Keratinocyte (primary cell): ENCODE measurements around the gene RHBDD1.

Experiments used
- CTCF ChIP-seq, 3 experiments: IDR thresholded peaks in 1 of 3; conservative IDR thresholded peaks in 1 of 3; optimal IDR thresholded peaks in 1 of 3; 2 replicates in 2 of 3; 3 replicates in 1 of 3; pipeline versions ENCODE3 to v1.5.1; 2011; ENCODE audit warnings: low read length in 3 of 3, mild to moderate bottlenecking in 3 of 3, moderate library complexity in 2 of 3, control low read depth in 1 of 3, inconsistent platforms in 1 of 3; ENCODE audit not compliant: insufficient read depth in 2 of 3; ENCODE audit errors: extremely low read depth in 1 of 3
- EZH2 ChIP-seq: IDR thresholded peaks from one replicate; pipeline ENCODE4 v1.6.1; 2012; ENCODE audit warnings: inconsistent platforms, mild to moderate bottlenecking, low read length, moderate library complexity

DNA sequence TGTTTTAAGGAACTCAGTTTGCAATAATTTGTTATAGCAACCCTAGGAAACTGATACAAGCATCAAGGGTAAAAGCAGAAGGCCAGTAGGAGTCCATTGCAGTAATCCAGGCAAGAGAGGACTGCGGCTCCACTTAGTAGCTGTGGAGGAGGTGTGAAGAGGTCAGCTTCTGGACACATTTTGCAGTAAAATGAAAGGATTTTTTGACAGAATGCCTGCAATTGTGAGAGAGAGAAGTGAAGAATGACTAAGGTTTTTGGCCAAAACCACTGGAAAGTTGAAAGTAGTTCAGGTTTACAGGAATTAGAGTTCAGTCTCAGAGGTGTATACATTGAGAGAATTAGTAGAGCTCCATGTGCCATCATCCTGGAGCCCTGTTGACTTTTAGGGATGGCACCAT lies 129.5 kb downstream of the RHBDD1 start:
- no peak for TF ChIP-seq CTCF (optimal IDR thresholded peaks at IDR 0.05 in 1 of 3, IDR thresholded peaks at IDR 0.05 in 1 of 3, conservative IDR thresholded peaks at IDR 0.05 in 1 of 3; ENCODE audit: extremely low read depth in 1 of 3, insufficient read depth in 2 of 3, low read length in 3 of 3)
- TF ChIP-seq EZH2: no peak
